H9 (cell line): ENCODE results near the gene TMEM45B. TPM values are rescaled to one million over a fixed set of nuclear protein-coding genes. Genes with fewer than 3 reads are reported as not detected.
"Not testable (repeated sequence)": the region's sequence is repeated elsewhere in the genome, so short reads cannot be mapped to it uniquely, and the experiment has no call there.

Experiments used
- DNase-seq: peaks from one replicate; pipeline ENCODE4 v3.0.0-alpha.2; 2017
- H2AFZ ChIP-seq: one replicate; pipeline ENCODE4 v1.6.1; 2013; ENCODE audit warnings: mild to moderate bottlenecking, low read length, control low read depth, moderate library complexity
- H2AK5ac ChIP-seq: 2 replicates; pipeline ENCODE4 v1.6.1; 2013; ENCODE audit warnings: low read length, control low read depth, mixed read lengths; ENCODE audit not compliant: insufficient read length
- H2BK120ac ChIP-seq: one replicate; pipeline ENCODE4 v1.6.1; 2013; ENCODE audit warnings: low read depth, mild to moderate bottlenecking, low read length, control low read depth, inconsistent platforms; ENCODE audit not compliant: poor library complexity, severe bottlenecking
- H2BK12ac ChIP-seq: 2 replicates; pipeline ENCODE4 v1.6.1; 2013; ENCODE audit warnings: low read length, control low read depth, mixed read lengths, low read depth; ENCODE audit not compliant: insufficient read length
- H2BK15ac ChIP-seq: 2 replicates; pipeline ENCODE4 v1.6.1; 2013; ENCODE audit warnings: low read depth, low read length, control low read depth
- H2BK20ac ChIP-seq: one replicate; pipeline ENCODE4 v1.6.1; 2013; ENCODE audit warnings: low read depth, mild to moderate bottlenecking, low read length, control low read depth, inconsistent platforms; ENCODE audit not compliant: poor library complexity, severe bottlenecking
- H2BK5ac ChIP-seq: 2 replicates; pipeline ENCODE4 v1.6.1; 2013; ENCODE audit warnings: low read length, control low read depth, mixed read lengths; ENCODE audit not compliant: insufficient read length
- H3K14ac ChIP-seq: 2 replicates; pipeline ENCODE4 v1.6.1; 2013; ENCODE audit warnings: low read length, control low read depth; ENCODE audit not compliant: insufficient read depth
- H3K18ac ChIP-seq: 2 replicates; pipeline ENCODE4 v1.6.1; 2013; ENCODE audit warnings: low read depth, mild to moderate bottlenecking, mixed read lengths, low read length, control low read depth; ENCODE audit not compliant: insufficient read length
- H3K23ac ChIP-seq: 2 replicates; pipeline ENCODE4 v1.6.1; 2013; ENCODE audit warnings: low read length, control low read depth, mixed read lengths, low read depth; ENCODE audit not compliant: insufficient read length
- H3K23me2 ChIP-seq: 2 replicates; pipeline ENCODE4 v1.6.1; 2013; ENCODE audit warnings: low read depth, mild to moderate bottlenecking, mixed read lengths, low read length, control low read depth; ENCODE audit not compliant: insufficient read length, poor library complexity, severe bottlenecking
- H3K27ac ChIP-seq: 2 replicates; pipeline ENCODE4 v1.5.1; 2013; ENCODE audit warnings: low read length, control low read depth, mixed read lengths, low read depth; ENCODE audit not compliant: insufficient read length
- H3K27me3 ChIP-seq: 2 replicates; pipeline ENCODE4 v1.6.1; 2013; ENCODE audit warnings: low read length, control low read depth, inconsistent platforms; ENCODE audit not compliant: insufficient read depth
- H3K4ac ChIP-seq: 2 replicates; pipeline ENCODE4 v1.6.1; 2013; ENCODE audit warnings: low read depth, mild to moderate bottlenecking, control low read depth, inconsistent platforms, low read length, moderate library complexity
- H3K4me1 ChIP-seq: 2 replicates; pipeline ENCODE4 v1.6.1; 2013; ENCODE audit warnings: low read length, control low read depth, inconsistent platforms; ENCODE audit not compliant: insufficient read depth
- H3K4me2 ChIP-seq: 2 replicates; pipeline ENCODE4 v1.6.1; 2013; ENCODE audit warnings: low read length, control low read depth, mixed read lengths; ENCODE audit not compliant: insufficient read length, insufficient read depth
- H3K56ac ChIP-seq: 2 replicates; pipeline ENCODE4 v1.6.1; 2013; ENCODE audit warnings: low read depth, mild to moderate bottlenecking, mixed read lengths, low read length, control low read depth; ENCODE audit not compliant: insufficient read length
- H3K79me1 ChIP-seq: 2 replicates; pipeline ENCODE4 v1.6.1; 2013; ENCODE audit warnings: low read depth, mild to moderate bottlenecking, moderate library complexity, low read length, control low read depth, inconsistent platforms; ENCODE audit not compliant: insufficient read depth, poor library complexity, severe bottlenecking
- H3K79me2 ChIP-seq: 2 replicates; pipeline ENCODE4 v1.6.1; 2013; ENCODE audit warnings: low read length, control low read depth, inconsistent platforms; ENCODE audit not compliant: insufficient read depth
- H3K9ac ChIP-seq: 2 replicates; pipeline ENCODE4 v1.6.1; 2013; ENCODE audit warnings: low read length, control low read depth, mixed read lengths; ENCODE audit not compliant: insufficient read length; ENCODE audit errors: extremely low read depth
- H3K9me3 ChIP-seq: one replicate; pipeline ENCODE4 v1.6.1; 2013; ENCODE audit warnings: low read depth, low read length, inconsistent platforms; ENCODE audit not compliant: control insufficient read depth
- H3T11ph ChIP-seq: one replicate; pipeline ENCODE4 v1.6.1; 2013; ENCODE audit warnings: mild to moderate bottlenecking, low read length, control low read depth, inconsistent platforms
- H4K20me1 ChIP-seq: one replicate; pipeline ENCODE4 v1.6.1; 2013; ENCODE audit not compliant: control insufficient read depth, insufficient read length, insufficient read depth
- H4K5ac ChIP-seq: 2 replicates; pipeline ENCODE4 v1.6.1; 2013; ENCODE audit warnings: low read depth, mild to moderate bottlenecking, mixed read lengths, low read length, control low read depth; ENCODE audit not compliant: insufficient read length
- H4K8ac ChIP-seq: replicated peaks from 2 replicates; pipeline ENCODE4 v1.6.1; 2013; ENCODE audit warnings: low read length, control low read depth, mixed read lengths, low read depth; ENCODE audit not compliant: insufficient read length
- H4K91ac ChIP-seq: 2 replicates; pipeline ENCODE4 v1.6.1; 2013; ENCODE audit warnings: low read depth, mild to moderate bottlenecking, moderate library complexity, mixed read lengths, low read length, control low read depth; ENCODE audit not compliant: insufficient read length
- H3K27ac Mint-ChIP-seq, 3 experiments: 2 replicates in 2 of 3; 3 replicates in 1 of 3; pipeline ENCODE4 v1.8.0; 2020 to 2021; ENCODE audit warnings: mixed read lengths in 3 of 3, mild to moderate bottlenecking in 1 of 3, moderate library complexity in 1 of 3
- H3K27me3 Mint-ChIP-seq: 2 replicates; pipeline ENCODE4 v1.8.0; 2021; ENCODE audit warnings: low read depth, mild to moderate bottlenecking, moderate library complexity, mixed read lengths
- H3K36me3 Mint-ChIP-seq, 3 experiments: 2 replicates in 2 of 3; 3 replicates in 1 of 3; pipeline ENCODE4 v1.8.0; 2020 to 2021; ENCODE audit warnings: low read depth in 3 of 3, mixed read lengths in 3 of 3; ENCODE audit not compliant: insufficient read depth in 1 of 3
- H3K4me1 Mint-ChIP-seq, 2 experiments: 2 replicates each; pipeline ENCODE4 v1.8.0; 2020; ENCODE audit warnings: mixed read lengths in 2 of 2
- H3K4me3 Mint-ChIP-seq, 2 experiments: 2 replicates in 1 of 2; 3 replicates in 1 of 2; pipeline ENCODE4 v1.8.0; 2020 to 2021; ENCODE audit warnings: mild to moderate bottlenecking in 2 of 2, mixed read lengths in 2 of 2, moderate library complexity in 1 of 2
- H3K9me3 Mint-ChIP-seq, 2 experiments: 2 replicates in 1 of 2; 3 replicates in 1 of 2; pipeline ENCODE4 v1.8.0; 2020; ENCODE audit warnings: mild to moderate bottlenecking in 2 of 2, mixed read lengths in 2 of 2, moderate library complexity in 1 of 2
- CTCF ChIP-seq: fragments of 200-600 bp; sonication (generic); conservative IDR thresholded peaks from 3 replicates; pipeline ENCODE4 v1.8.0; 2021; ENCODE audit warnings: antibody characterized with exemption, mild to moderate bottlenecking
- WGBS: extraction: QIAGEN DNeasy Blood & Tissue Kit; methylation state at CpG from one replicate; pipeline ENCODE4 v1.1.7; 2013; ENCODE audit warnings: missing lambda C conversion rate, low lambda C conversion rate, mixed read lengths; ENCODE audit not compliant: insufficient read length; ENCODE audit errors: extremely low coverage; 5-methylcytosine and 5-hydroxymethylcytosine counted together
- total RNA-seq: library from RNA; stranded (reverse); gene quantifications from 2 replicates; pipeline ENCODE4 v1.2.1, GENCODE V29; 2021

The TMEM45B gene
- total RNA-seq, 1 experiment from 2014 or later, result 0.70 TPM

- H4K20me1 ChIP-seq, result no peaks in the 10 kb centered on the region
- no peak overlapping the region for H4K91ac ChIP-seq
- H3K18ac ChIP-seq, result no peak overlapping the region
- no peak overlapping the region for H2BK120ac ChIP-seq
- no peak overlapping the region for H3K4ac ChIP-seq
- Mint-ChIP-seq H3K9me3 (peaks cover 4% of the 10 kb centered on the region in 2 experiments; a peak in 2 of 5 replicates), H3K4me1 (peaks cover 3 to 4% of the 10 kb centered on the region in 2 experiments; a peak in 1 of 4 replicates), H3K4me3 (no peak overlapping the region), H3K27ac (no peak overlapping the region), H3K36me3 (peaks cover 0 to 2% (median 0%) of the 10 kb centered on the region in 3 experiments; a peak in 3 of 7 replicates), H3K27me3 (peaks cover 73% of the 10 kb centered on the region)
- H3K23ac ChIP-seq, result no peak overlapping the region
- no peaks in the 10 kb centered on the region for H3K23me2 ChIP-seq
- no peaks in the 10 kb centered on the region for H3K79me2 ChIP-seq
- H2AK5ac ChIP-seq, result no peak overlapping the region
- no peak overlapping the region for H2BK20ac ChIP-seq
- H2BK5ac ChIP-seq, result no peak overlapping the region
- no peaks in the 10 kb centered on the region for H3K79me1 ChIP-seq
- no peak for DNase-seq
- no peak overlapping the region for H4K5ac ChIP-seq
- H3K27ac ChIP-seq, result no peak overlapping the region
- H2BK12ac ChIP-seq, result no peak overlapping the region
- H3K27me3 ChIP-seq, result peaks cover 6% of the 10 kb centered on the region; the same call in 1 of the 2 replicates
- no peak overlapping the region for H3K4me2 ChIP-seq
- no peak overlapping the region for H3K56ac ChIP-seq
- H3K9ac ChIP-seq, result no peak overlapping the region
- no peaks in the 10 kb centered on the region for H3K4me1 ChIP-seq
- H3T11ph ChIP-seq, result no peak overlapping the region
- no peak for TF ChIP-seq CTCF
- H3K9me3 ChIP-seq, result no peaks in the 10 kb centered on the region
- no peak overlapping the region for H2BK15ac ChIP-seq
- H4K8ac ChIP-seq, result no peak overlapping the region
- no peak overlapping the region for H2AFZ ChIP-seq
- no peak overlapping the region for H3K14ac ChIP-seq
- no CpG with 5 or more reads among the region's 1 CpG for WGBS
Measured at GRCh38 chr11:129817534-129818051, 1.9 kb downstream of the TMEM45B start.

DNA sequence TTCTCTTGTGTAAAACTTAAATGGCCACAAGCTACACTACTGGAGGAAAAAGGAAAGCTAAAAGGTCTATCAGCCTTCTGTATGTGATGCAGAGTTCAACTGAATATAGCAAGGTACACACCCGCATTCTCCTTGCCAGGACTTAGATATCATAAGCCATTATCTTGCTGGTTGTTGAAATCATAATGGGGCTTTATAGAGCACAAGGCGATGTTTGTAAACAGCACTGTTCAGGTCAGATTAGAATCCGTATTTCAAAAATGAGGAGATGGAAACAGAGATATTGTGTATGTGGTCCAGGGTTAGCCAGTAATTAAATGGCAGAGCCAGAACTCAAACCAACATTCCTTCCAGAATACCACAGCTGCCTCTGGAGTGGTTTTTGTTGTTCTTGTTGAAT, 2.6 kb downstream of the TMEM45B start:
- not testable (repeated sequence) for H4K8ac ChIP-seq, H4K5ac ChIP-seq, H3K23ac ChIP-seq, H3K4ac ChIP-seq, H3K36me3 Mint-ChIP-seq, H4K91ac ChIP-seq, H3K4me3 Mint-ChIP-seq, H2BK12ac ChIP-seq, DNase-seq, H3K4me1 ChIP-seq, H2BK15ac ChIP-seq, H3K9ac ChIP-seq, H3K23me2 ChIP-seq, H3K27me3 ChIP-seq, H3K9me3 Mint-ChIP-seq, H3K18ac ChIP-seq, H4K20me1 ChIP-seq, H3K9me3 ChIP-seq, H2BK120ac ChIP-seq, H2AFZ ChIP-seq, H3K4me1 Mint-ChIP-seq, H3K27ac Mint-ChIP-seq, H2BK20ac ChIP-seq, H3K27ac ChIP-seq, H3K79me2 ChIP-seq, H3K56ac ChIP-seq, H2AK5ac ChIP-seq, H3K79me1 ChIP-seq, H2BK5ac ChIP-seq, H3T11ph ChIP-seq, H3K14ac ChIP-seq, H3K4me2 ChIP-seq
- WGBS, result no CpG with 5 or more reads among the region's 3 CpGs
- H3K27me3 Mint-ChIP-seq, result peaks cover 68% of the 10 kb centered on the region
